CD8-positive, alpha-beta memory T cell (primary cell): ENCODE data around the gene ZNF212. TPM values are rescaled to one million over a fixed set of nuclear protein-coding genes. Genes with fewer than 3 reads are reported as not detected.

ENCODE experiments used
- CTCF ChIA-PET: fragments of 350-600 bp; sonication (Branson Sonifier 250); formaldehyde crosslinking; loops from one replicate; lab custom pipeline; 2021; ENCODE audit warnings: antibody characterized with exemption; lab: Charles Lee
- POLR2A ChIA-PET: fragments of 350-600 bp; sonication (Branson Sonifier 250); formaldehyde crosslinking; loops from one replicate; lab custom pipeline; 2021; ENCODE audit warnings: antibody characterized with exemption; lab: Charles Lee
- DNase-seq, 5 donors: peaks; one replicate each; pipeline versions ENCODE4 v3.0.0 to v3.0.0-alpha.2; 2020 to 2022; ENCODE audit warnings: mixed read lengths in 1 of 5
- H3K27ac ChIP-seq: one replicate; pipeline ENCODE4 v1.7.0; 2013; ENCODE audit warnings: low read depth, mild to moderate bottlenecking, low read length, moderate library complexity
- H3K27me3 ChIP-seq: 2 replicates; pipeline ENCODE4 v1.7.0; 2013; ENCODE audit warnings: low read length, mild to moderate bottlenecking; ENCODE audit not compliant: insufficient read depth, poor library complexity, severe bottlenecking
- H3K36me3 ChIP-seq: 2 replicates; pipeline ENCODE4 v1.7.0; 2013; ENCODE audit warnings: mild to moderate bottlenecking, low read length, moderate library complexity; ENCODE audit not compliant: insufficient read depth
- H3K4me1 ChIP-seq: 2 replicates; pipeline ENCODE4 v1.7.0; 2013; ENCODE audit warnings: mild to moderate bottlenecking, low read length, moderate library complexity; ENCODE audit not compliant: insufficient read depth
- H3K4me3 ChIP-seq: 2 replicates; pipeline ENCODE4 v1.7.0; 2013; ENCODE audit warnings: mild to moderate bottlenecking, low read length
- H3K9me3 ChIP-seq: 2 replicates; pipeline ENCODE4 v1.7.0; 2013; ENCODE audit warnings: mild to moderate bottlenecking, low read length
- H3K27ac Mint-ChIP-seq, 8 donors: one replicate each; pipeline ENCODE4 v1.8.0; 2020 to 2021; ENCODE audit warnings: mixed read lengths in 8 of 8, mild to moderate bottlenecking in 6 of 8, inconsistent platforms in 3 of 8, moderate library complexity in 3 of 8
- H3K27me3 Mint-ChIP-seq, 2 donors: one replicate each; pipeline ENCODE4 v1.8.0; 2020 to 2021; ENCODE audit warnings: mixed read lengths in 2 of 2, mild to moderate bottlenecking in 1 of 2, moderate library complexity in 1 of 2
- H3K36me3 Mint-ChIP-seq, 3 donors: one replicate each; pipeline ENCODE4 v1.8.0; 2020 to 2021; ENCODE audit warnings: mixed read lengths in 3 of 3, inconsistent platforms in 1 of 3, mild to moderate bottlenecking in 1 of 3
- H3K4me1 Mint-ChIP-seq, 3 donors: one replicate each; pipeline ENCODE4 v1.8.0; 2020 to 2021; ENCODE audit warnings: mixed read lengths in 3 of 3, inconsistent platforms in 1 of 3, mild to moderate bottlenecking in 1 of 3
- H3K4me3 Mint-ChIP-seq, 7 donors: one replicate each; pipeline ENCODE4 v1.8.0; 2020 to 2021; ENCODE audit warnings: mixed read lengths in 7 of 7, mild to moderate bottlenecking in 6 of 7, moderate library complexity in 4 of 7, inconsistent platforms in 2 of 7
- H3K9me3 Mint-ChIP-seq, 5 donors: one replicate each; pipeline ENCODE4 v1.8.0; 2020 to 2022; ENCODE audit warnings: mixed read lengths in 5 of 5, mild to moderate bottlenecking in 3 of 5, moderate library complexity in 2 of 5, inconsistent platforms in 1 of 5
- polyA plus RNA-seq: library from polyadenylated mRNA; unstranded; fragments of 300-500 nt; fragmentation: Illumina TruSeq; gene quantifications from one replicate; pipeline ENCODE4 v1.2.3, GENCODE V29; 2021
- total RNA-seq, 2 experiments: library from RNA; stranded (reverse); gene quantifications; one replicate each; pipeline ENCODE4 v1.2.3, GENCODE V29; 2021

ZNF212 gene
- total RNA-seq (10 to 100 TPM; 14.7 to 16.6 TPM), polyA plus RNA-seq (8.6 TPM)

DNA sequence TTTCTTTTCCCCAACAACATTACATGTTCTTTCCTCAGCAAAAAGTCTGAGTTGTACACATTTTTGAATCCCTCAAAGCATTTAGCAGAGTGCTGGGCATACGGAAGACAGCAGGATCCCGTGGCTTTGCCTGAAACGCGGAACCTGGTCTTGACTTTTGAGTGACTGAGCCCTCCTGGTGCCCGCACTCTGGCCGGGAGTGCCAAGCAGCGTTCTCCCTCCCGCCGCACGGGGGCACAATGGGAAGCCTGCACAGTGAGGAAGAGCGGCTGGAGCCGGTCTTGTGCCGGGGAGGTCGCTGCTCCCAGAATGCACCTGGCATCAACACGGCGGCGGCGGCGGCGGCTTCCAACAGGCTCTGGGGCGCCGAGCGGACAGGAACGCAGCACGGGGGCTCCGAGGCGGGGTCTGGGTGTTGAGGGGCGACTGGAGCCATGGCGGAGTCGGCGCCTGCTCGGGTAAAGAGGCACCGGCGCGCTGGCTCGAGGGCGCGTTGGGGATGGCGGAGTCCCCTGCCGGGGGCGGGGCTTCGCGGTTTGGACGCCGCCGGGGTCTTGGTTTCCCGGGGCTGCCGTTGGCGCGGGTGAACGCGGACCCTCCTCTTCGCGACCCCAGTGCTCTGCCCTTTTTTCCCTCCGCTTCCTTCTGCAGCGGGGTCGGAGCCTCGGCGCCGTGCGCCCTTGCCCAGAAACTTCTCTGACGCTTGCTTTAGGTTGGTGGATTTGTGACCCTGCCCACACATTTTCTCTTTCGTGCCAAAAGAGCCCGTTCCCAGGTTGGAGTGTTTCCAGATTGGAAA lies at the start of gene ZNF212:
ZNF212 (plus strand) TSS at position 307 of the 799 bp plus-strand sequence; CDS start at position 435, 128 bp downstream.
- Mint-ChIP-seq H3K9me3 (peaks cover 0 to 2% (median 0%) of the 10 kb centered on the region in 5 donors), H3K27ac (peak within 1 kb of the TSS; percentile 76 to 98 (median 86)), H3K36me3 (peaks cover 3 to 11% (median 4%) of the 10 kb centered on the region in 3 donors), H3K4me3 (peak within 1 kb of the TSS; percentile 89 to 98 (median 92)), H3K4me1 (peaks cover 28 to 39% (median 34%) of the 10 kb centered on the region in 3 donors), H3K27me3 (peaks cover 6 to 12% of the 10 kb centered on the region in 2 donors)
- POLR2A ChIA-PET: no interaction called here
- peak; percentile 79 to 90 (median 82) for DNase-seq
- no peaks in the 10 kb centered on the region for H3K27me3 ChIP-seq
- H3K36me3 ChIP-seq: no peaks in the 10 kb centered on the region
- H3K4me1 ChIP-seq: peaks cover 22% of the 10 kb centered on the region
- peak within 1 kb of the TSS; percentile 84 for H3K27ac ChIP-seq
- CTCF ChIA-PET: interaction anchor here (0.8 to 2.8 kb wide), 4 partner anchors 10 to 221 kb away, joined by 3 to 14 read pairs (median 4); partner anchors contain the start of genes ZNF777 and ZNF783
- H3K4me3 ChIP-seq: peak within 1 kb of the TSS; percentile 98
- no peaks in the 10 kb centered on the region for H3K9me3 ChIP-seq

DNA sequence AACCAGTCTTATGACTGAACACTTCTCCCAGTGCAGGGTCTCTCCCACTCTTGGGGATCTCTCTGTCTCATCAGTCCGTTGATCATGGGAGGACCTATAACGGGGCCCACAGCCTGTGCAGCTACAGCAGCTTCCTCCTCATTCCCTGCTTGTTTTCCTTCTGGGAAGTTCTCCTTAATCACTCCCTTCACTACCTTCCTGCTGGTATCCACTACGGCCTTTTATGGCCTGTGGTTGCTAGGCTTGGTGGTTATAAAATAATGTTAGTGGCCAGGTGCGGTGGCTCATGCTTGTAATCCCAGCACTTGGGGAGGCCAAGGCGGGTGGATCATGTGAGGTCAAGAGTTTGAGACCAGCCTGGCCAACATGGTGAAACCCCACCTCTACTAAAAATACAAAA lies 47.6 kb upstream of the ZNF212 start:
- no peaks in the 10 kb centered on the region for H3K36me3 ChIP-seq
- Mint-ChIP-seq H3K9me3 (no peaks in the 10 kb centered on the region), H3K4me1 (peaks cover 14 to 22% (median 14%) of the 10 kb centered on the region in 3 donors), H3K36me3 (peaks cover 0 to 5% (median 0%) of the 10 kb centered on the region in 3 donors), H3K4me3 (peak overlapping the region in 6 of 7 donors; percentile 65 to 84 (median 74)), H3K27ac (no peak overlapping the region), H3K27me3 (no peaks in the 10 kb centered on the region)
- DNase-seq: no peak
- H3K4me1 ChIP-seq: peaks cover 13% of the 10 kb centered on the region
- no peaks in the 10 kb centered on the region for H3K9me3 ChIP-seq
- ChIA-PET CTCF (no interaction called here), POLR2A (no interaction called here)
- H3K27ac ChIP-seq: no peak overlapping the region
- H3K4me3 ChIP-seq: no peak overlapping the region
- no peaks in the 10 kb centered on the region for H3K27me3 ChIP-seq

DNA sequence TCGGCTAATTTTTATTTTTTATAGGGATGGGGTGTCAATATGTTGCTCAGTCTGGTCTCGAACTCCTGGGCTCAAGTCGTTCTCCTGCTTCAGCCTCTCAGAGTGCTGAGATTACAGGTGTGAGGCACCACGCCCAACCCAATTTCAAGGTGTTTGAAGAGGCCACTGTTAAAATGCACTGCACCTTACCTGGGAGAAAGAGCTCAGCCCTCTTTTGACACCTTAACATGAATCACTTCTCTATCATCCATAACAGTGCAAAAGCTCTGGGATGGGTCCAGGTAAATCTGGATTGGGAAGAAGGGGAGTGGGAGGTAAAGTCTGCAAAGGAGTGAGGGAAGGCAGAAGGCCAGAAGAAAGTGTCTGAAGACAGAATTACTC lies 44.7 kb upstream of the ZNF212 start:
- peaks cover 2% of the 10 kb centered on the region for H3K36me3 ChIP-seq
- H3K9me3 ChIP-seq: no peaks in the 10 kb centered on the region
- peak overlapping the region; percentile 82 to 94 (median 85) for H3K4me3 Mint-ChIP-seq
- H3K9me3 Mint-ChIP-seq: no peaks in the 10 kb centered on the region
- peak overlapping the region in 6 of 8 donors; percentile 29 to 93 (median 82) for H3K27ac Mint-ChIP-seq
- no peaks in the 10 kb centered on the region for H3K27me3 ChIP-seq
- POLR2A ChIA-PET: interaction anchor here (1.1 to 1.2 kb wide), 2 partner anchors 47 to 430 kb away, joined by 3 to 5 read pairs; partner anchors contain the start of gene ZNF398
- H3K4me3 ChIP-seq: peak overlapping the region; percentile 82
- H3K36me3 Mint-ChIP-seq: peaks cover 4 to 25% (median 10%) of the 10 kb centered on the region in 3 donors
- peaks cover 31 to 46% (median 37%) of the 10 kb centered on the region in 3 donors for H3K4me1 Mint-ChIP-seq
- CTCF ChIA-PET: interaction anchor here (0.7 to 1.9 kb wide), 13 partner anchors 9 to 430 kb away, joined by 3 to 12 read pairs (median 4); partner anchors contain the start of genes ZNF398 and ZNF425
- H3K27me3 Mint-ChIP-seq: no peaks in the 10 kb centered on the region
- peak overlapping the region; percentile 81 for H3K27ac ChIP-seq
- H3K4me1 ChIP-seq: peaks cover 16% of the 10 kb centered on the region
- no peak for DNase-seq

DNA sequence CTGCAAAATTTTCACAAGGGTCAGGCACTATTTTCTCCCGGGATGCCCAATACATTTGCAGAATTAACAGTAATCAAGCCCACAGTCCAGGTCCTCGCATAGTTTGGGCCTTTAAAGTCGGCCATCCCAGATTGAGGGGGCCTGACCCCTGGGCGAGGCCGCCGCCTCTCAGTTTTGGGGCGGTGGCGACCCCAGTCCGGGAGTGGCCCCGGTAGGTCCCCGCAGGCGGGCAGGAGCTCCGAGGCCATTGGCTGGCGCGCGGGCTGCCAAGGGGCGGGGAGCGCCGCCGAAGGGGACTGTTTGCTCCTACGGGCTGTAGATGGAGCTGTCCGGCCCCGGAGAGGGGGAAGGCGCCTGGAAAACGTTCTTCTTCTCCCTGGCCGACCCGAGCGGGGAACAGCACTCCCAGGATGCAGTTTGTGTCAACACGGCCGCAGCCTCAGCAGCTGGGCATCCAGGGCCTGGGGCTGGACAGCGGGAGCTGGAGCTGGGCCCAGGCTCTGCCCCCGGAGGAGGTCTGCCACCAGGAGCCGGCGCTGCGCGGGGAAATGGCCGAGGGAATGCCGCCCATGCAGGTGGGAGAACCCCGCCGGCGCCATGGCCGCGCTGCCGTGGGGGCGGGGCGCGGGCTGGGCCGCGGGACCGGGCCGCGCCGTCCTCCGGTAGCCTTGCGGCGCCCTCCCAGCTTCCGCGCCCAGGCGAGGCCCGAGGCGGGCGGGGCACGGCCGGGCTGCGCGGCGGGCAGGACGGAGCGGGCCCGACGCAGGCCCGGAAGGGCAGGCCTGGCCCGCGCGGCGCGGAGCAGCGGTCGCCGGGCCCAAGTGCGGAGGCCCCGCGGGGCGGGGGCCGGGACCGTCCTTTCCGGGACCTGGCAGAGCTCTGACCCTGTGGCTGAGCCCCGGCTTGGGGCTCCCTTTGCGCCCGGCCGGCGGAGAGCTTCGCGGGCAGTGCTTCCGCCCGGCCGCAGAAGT lies 44.0 kb upstream of the ZNF212 start, which contains the start of gene ZNF282:
ZNF282 (plus strand) TSS at position 367 of the 971 bp plus-strand sequence; CDS start at position 411, 44 bp downstream.
- peak within 1 kb of the TSS; percentile 75 to 94 (median 90) for H3K27ac Mint-ChIP-seq
- ChIA-PET CTCF (interaction anchor here (0.6 to 1.9 kb wide), 16 partner anchors 10 to 429 kb away, joined by 3 to 12 read pairs (median 4); partner anchors contain the start of genes ZNF398, ZNF425 and ZNF783), POLR2A (interaction anchor here (1.1 to 1.2 kb wide), 2 partner anchors 48 to 429 kb away, joined by 3 to 5 read pairs; partner anchors contain the start of gene ZNF398)
- no peaks in the 10 kb centered on the region for H3K9me3 ChIP-seq
- H3K4me3 ChIP-seq: peak within 1 kb of the TSS; percentile 88
- H3K27me3 Mint-ChIP-seq: no peaks in the 10 kb centered on the region
- no peaks in the 10 kb centered on the region for H3K27me3 ChIP-seq
- H3K4me1 Mint-ChIP-seq: peaks cover 31 to 51% (median 37%) of the 10 kb centered on the region in 3 donors
- H3K36me3 ChIP-seq: peaks cover 8% of the 10 kb centered on the region
- H3K36me3 Mint-ChIP-seq: peaks cover 4 to 31% (median 14%) of the 10 kb centered on the region in 3 donors
- H3K4me3 Mint-ChIP-seq: peak within 1 kb of the TSS; percentile 86 to 97 (median 90)
- H3K4me1 ChIP-seq: peaks cover 16% of the 10 kb centered on the region
- peak within 1 kb of the TSS; percentile 89 for H3K27ac ChIP-seq
- H3K9me3 Mint-ChIP-seq: no peaks in the 10 kb centered on the region
- peak; percentile 54 to 76 (median 62) for DNase-seq

DNA sequence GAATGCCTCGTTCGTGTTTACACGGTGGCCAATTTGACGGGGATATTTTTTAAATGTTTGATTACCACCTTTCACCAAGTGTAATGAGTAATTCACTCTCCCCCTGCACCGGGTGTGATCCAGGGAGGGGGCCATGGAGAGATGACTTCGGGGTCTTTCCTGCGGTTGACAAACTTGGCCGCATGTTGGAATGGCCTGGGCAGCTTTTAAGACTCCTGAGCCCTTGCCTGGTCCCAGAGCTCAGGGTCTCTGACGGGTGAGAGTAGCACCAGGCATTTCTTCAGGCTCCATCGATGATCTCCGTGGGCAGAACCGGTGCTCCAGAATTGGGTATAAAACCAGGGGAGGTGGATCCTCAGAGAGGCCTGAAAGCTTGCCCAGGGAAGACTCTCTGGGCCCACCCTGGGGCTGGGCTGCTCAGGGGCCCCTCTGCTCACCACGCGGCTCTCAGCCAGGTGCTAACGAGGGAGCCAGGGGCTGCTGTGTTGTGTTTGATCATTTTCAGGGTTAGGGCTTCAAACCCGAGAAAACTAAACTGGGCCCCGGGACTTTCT lies 43.2 kb upstream of the ZNF212 start:
- peak in 2 of 5 donors; percentile 5 to 26 for DNase-seq
- peak overlapping the region; percentile 88 for H3K4me3 ChIP-seq
- Mint-ChIP-seq H3K4me3 (peak overlapping the region; percentile 86 to 97 (median 90)), H3K27me3 (no peaks in the 10 kb centered on the region), H3K4me1 (peaks cover 32 to 53% (median 37%) of the 10 kb centered on the region in 3 donors), H3K36me3 (peaks cover 4 to 37% (median 19%) of the 10 kb centered on the region in 3 donors), H3K27ac (peak overlapping the region; percentile 55 to 94 (median 90)), H3K9me3 (no peaks in the 10 kb centered on the region)
- ChIA-PET POLR2A (interaction anchor here (1.2 kb wide), 1 partner anchor 49 kb away, joined by 5 read pairs; the partner anchor contains the start of gene ZNF398), CTCF (interaction anchor here (0.7 to 1.9 kb wide), 10 partner anchors 10 to 428 kb away, joined by 3 to 12 read pairs (median 6); partner anchors contain the start of genes ZNF398, ZNF425 and ZNF783)
- no peaks in the 10 kb centered on the region for H3K27me3 ChIP-seq
- no peaks in the 10 kb centered on the region for H3K9me3 ChIP-seq
- peak overlapping the region; percentile 89 for H3K27ac ChIP-seq
- H3K4me1 ChIP-seq: peaks cover 16% of the 10 kb centered on the region
- H3K36me3 ChIP-seq: peaks cover 13% of the 10 kb centered on the region

DNA sequence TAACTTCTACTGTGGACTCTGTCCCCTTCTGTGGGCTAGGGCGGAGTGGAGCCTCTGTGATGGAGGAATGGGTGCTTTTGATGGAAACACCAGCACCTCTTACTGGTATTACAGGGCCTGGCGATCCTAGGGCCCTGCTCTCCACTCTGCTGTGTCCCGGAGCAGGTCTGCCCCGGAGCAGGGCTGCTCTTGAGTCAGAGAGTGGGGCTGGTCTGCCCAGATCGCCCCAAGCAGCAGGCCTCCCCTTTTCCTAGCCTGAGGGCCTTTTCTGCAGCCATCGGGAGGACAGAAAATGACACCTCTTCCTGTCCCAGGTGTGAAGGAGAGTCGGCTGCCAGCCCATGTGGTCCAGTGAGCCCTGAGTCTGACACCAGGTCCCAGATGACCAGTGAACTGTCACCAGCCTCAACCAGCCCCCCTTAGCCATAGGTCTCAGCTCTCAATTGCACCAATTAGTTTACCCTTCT lies 42.7 kb upstream of the ZNF212 start:
- no peak for DNase-seq
- H3K4me1 Mint-ChIP-seq: peaks cover 32 to 51% (median 39%) of the 10 kb centered on the region in 3 donors

More for the DNA sequence above, 42.7 kb upstream of the ZNF212 start:
- Histone ChIP-seq H3K4me3 (peak overlapping the region; percentile 88), H3K27me3 (no peaks in the 10 kb centered on the region), H3K36me3 (peaks cover 14% of the 10 kb centered on the region), H3K4me1 (peaks cover 16% of the 10 kb centered on the region), H3K9me3 (no peaks in the 10 kb centered on the region), H3K27ac (peak overlapping the region; percentile 89)
- peak overlapping the region; percentile 86 to 97 (median 90) for H3K4me3 Mint-ChIP-seq
- peaks cover 4 to 40% (median 20%) of the 10 kb centered on the region in 3 donors for H3K36me3 Mint-ChIP-seq
- CTCF ChIA-PET: interaction anchor here (1.8 kb wide), 1 partner anchor 50 kb away, joined by 12 read pairs; the partner anchor contains the start of gene ZNF398
- no peaks in the 10 kb centered on the region for H3K9me3 Mint-ChIP-seq
- POLR2A ChIA-PET: no interaction called here
- H3K27me3 Mint-ChIP-seq: no peaks in the 10 kb centered on the region
- peak overlapping the region; percentile 55 to 94 (median 90) for H3K27ac Mint-ChIP-seq
